ENCODE results near the gene ADCY1. TPM values are rescaled to one million over a fixed set of nuclear protein-coding genes. Genes with fewer than 3 reads are reported as not detected.

The ADCY1 gene
- total RNA-seq, 1 experiment from 2014 or later = 0.71 TPM

DNA sequence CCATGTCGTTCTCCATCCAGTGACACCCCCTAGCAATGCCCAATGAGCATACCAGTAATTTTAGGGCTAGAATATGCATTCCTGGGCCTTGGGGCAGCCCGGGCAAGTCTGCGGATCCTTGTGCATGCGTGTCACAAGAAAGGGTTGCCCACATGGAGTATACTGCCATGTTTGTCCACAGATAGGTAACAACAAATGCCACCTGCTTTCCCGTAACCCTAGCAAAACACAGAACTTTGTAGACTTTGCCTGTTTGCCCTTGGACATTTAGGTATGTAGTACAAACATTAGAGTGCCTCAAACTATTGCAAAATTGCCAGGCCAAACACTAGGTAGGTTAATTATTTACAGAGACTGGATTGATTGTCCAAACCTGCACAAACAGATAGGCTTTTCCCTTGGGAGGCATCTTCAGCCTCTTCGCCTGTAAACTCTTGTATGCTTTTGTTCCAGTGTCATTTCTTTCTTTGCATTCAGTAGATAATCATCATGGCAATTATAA lies 117.0 kb downstream of the ADCY1 start:
- no peak for TF ChIP-seq CTCF (conservative IDR thresholded peaks at IDR 0.05; ENCODE audit: low read depth, low read length)
- no peak for TF ChIP-seq EZH2 (IDR thresholded peaks at IDR 0.05; ENCODE audit: borderline replicate concordance, low read depth, low read length, poor library complexity, severe bottlenecking)
- no peak overlapping the region for H3K27ac ChIP-seq (ENCODE audit: low read depth, low read length, poor library complexity, severe bottlenecking)
- no TSS peak for BruUV-seq (replicated peaks)
- no peaks in the 10 kb centered on the region for H3K9me3 ChIP-seq (ENCODE audit: low read depth, low read length, poor library complexity, severe bottlenecking)
- intact Hi-C loops (cut with micrococcal nuclease; ENCODE audit: unreplicated experiment) = no loop called here
- H3K27me3 ChIP-seq (replicated peaks; ENCODE audit: insufficient read depth, low read depth, low read length, poor library complexity) = no peaks in the 10 kb centered on the region
- ChIA-PET POLR2A (ENCODE audit: low non-redundant PET) (no interaction called here), CTCF (no interaction called here)
- no peak overlapping the region for H3K4me3 ChIP-seq (ENCODE audit: low read depth, low read length, poor library complexity, severe bottlenecking)
- H3K4me1 ChIP-seq (ENCODE audit: insufficient read depth, low read length, poor library complexity, severe bottlenecking) = no peaks in the 10 kb centered on the region
- no peaks in the 10 kb centered on the region for H3K36me3 ChIP-seq (ENCODE audit: insufficient read depth, low read length, poor library complexity, severe bottlenecking)
- no peak for DNase-seq (ENCODE audit: low spot score)

DNA sequence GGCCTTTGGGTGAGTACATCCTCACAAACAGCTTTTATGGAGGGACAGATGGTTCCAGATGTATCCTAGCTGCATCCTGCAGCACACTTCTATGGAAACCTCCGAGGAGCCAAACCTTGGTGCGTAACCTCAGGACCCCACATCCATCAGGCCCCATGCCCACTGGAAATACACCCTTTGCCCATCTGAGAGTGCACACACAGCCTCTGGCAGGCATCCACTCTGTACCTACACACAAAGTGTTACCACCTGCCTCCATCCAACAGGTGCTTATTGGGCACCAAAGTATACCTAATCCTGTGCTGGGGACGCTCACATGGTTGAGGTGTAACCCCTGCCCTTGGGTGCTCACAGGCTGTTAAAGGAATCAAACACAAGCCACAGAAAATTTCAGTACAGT lies 117.9 kb downstream of the ADCY1 start:
- BruUV-seq (replicated peaks) = no TSS peak
- TF ChIP-seq EZH2 (IDR thresholded peaks at IDR 0.05; ENCODE audit: borderline replicate concordance, low read depth, low read length, poor library complexity, severe bottlenecking) (no peak), CTCF (conservative IDR thresholded peaks at IDR 0.05; ENCODE audit: low read depth, low read length) (no peak)
- ChIA-PET CTCF (no interaction called here), POLR2A (ENCODE audit: low non-redundant PET) (no interaction called here)
- Histone ChIP-seq H3K9me3 (ENCODE audit: low read depth, low read length, poor library complexity, severe bottlenecking) (no peaks in the 10 kb centered on the region), H3K4me1 (ENCODE audit: insufficient read depth, low read length, poor library complexity, severe bottlenecking) (no peaks in the 10 kb centered on the region), H3K4me3 (ENCODE audit: low read depth, low read length, poor library complexity, severe bottlenecking) (no peak overlapping the region), H3K27ac (ENCODE audit: low read depth, low read length, poor library complexity, severe bottlenecking) (no peak overlapping the region), H3K36me3 (ENCODE audit: insufficient read depth, low read length, poor library complexity, severe bottlenecking) (no peaks in the 10 kb centered on the region), H3K27me3 (replicated peaks; ENCODE audit: insufficient read depth, low read depth, low read length, poor library complexity) (no peaks in the 10 kb centered on the region)
- intact Hi-C loops (cut with micrococcal nuclease; ENCODE audit: unreplicated experiment) = no loop called here
- no peak for DNase-seq (ENCODE audit: low spot score)

DNA sequence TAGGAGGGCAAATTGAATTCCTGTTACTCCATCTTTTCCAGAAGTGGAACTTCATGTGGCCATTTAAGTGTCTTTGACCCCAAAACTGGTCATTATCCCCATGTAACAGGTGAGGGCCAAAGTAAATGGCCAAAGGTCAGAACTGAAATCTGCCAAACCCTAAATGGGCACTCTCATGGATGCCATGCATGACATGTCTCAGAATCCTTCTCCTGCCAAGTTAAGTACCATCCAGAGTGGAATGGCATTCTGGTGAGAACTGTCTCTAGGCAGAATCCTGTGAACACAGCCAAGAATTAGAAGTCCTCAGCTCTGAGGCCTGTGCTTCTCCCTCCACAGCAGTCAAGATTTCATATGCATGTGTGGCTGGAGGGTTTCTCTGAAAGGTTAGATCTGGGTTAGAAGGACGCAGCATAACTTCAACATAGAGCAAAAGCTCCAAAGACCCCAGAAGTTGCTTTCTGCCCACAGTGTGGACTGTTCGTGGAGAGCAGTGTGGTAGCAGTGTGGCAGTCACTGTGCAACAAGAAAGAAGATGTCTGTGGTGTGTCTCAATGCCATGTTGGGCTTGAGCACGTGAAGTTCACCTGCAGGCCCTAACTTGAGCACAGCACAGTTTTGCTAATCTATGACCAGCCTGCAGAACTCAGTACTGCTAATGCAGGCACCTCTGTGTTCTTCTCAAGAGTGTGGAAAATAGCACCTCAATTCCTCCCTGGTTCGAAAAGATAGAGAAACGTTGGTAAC lies 121.3 kb downstream of the ADCY1 start:
- POLR2A ChIA-PET (ENCODE audit: low non-redundant PET) = no interaction called here
- BruUV-seq (replicated peaks) = no TSS peak
- Histone ChIP-seq H3K36me3 (ENCODE audit: insufficient read depth, low read length, poor library complexity, severe bottlenecking) (no peaks in the 10 kb centered on the region), H3K27me3 (replicated peaks; ENCODE audit: insufficient read depth, low read depth, low read length, poor library complexity) (peaks cover 5% of the 10 kb centered on the region), H3K27ac (ENCODE audit: low read depth, low read length, poor library complexity, severe bottlenecking) (no peak overlapping the region), H3K9me3 (ENCODE audit: low read depth, low read length, poor library complexity, severe bottlenecking) (no peaks in the 10 kb centered on the region), H3K4me3 (ENCODE audit: low read depth, low read length, poor library complexity, severe bottlenecking) (no peak overlapping the region), H3K4me1 (ENCODE audit: insufficient read depth, low read length, poor library complexity, severe bottlenecking) (no peaks in the 10 kb centered on the region)
- CTCF ChIA-PET = no interaction called here
- TF ChIP-seq CTCF (conservative IDR thresholded peaks at IDR 0.05; ENCODE audit: low read depth, low read length) (no peak), EZH2 (IDR thresholded peaks at IDR 0.05; ENCODE audit: borderline replicate concordance, low read depth, low read length, poor library complexity, severe bottlenecking) (no peak)
- intact Hi-C loops (cut with micrococcal nuclease; ENCODE audit: unreplicated experiment) = no loop called here
- DNase-seq (ENCODE audit: low spot score) = no peak

Data from A673 (cell line).